NCI-H2196 (cell line): ENCODE results near the gene DOCK4.

Experiments used
- DNase-seq: peaks from one replicate; lab custom pipeline; 2025; ENCODE audit not compliant: unreplicated experiment; lab: John Stamatoyannopoulos, UW

Gene DOCK4

DNA sequence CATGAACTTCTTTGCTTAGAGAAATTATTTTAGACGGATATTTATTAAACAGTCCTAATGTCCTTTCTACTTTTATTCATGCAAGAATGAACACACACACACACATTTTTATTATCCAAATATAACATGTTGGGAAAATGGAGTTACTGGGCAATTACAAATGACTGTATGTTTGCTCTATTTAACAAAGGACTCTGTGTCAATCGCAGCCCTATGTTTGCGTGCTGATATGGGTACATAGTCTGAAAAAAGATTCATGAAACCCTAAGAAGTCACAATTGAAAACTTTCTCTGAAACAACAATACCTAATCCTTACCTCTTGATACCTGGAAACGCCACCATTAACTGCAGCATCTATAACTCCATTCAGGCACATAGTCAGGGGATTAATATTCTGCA, 459.2 kb downstream of the DOCK4 start:
- DNase-seq = no peak

DNA sequence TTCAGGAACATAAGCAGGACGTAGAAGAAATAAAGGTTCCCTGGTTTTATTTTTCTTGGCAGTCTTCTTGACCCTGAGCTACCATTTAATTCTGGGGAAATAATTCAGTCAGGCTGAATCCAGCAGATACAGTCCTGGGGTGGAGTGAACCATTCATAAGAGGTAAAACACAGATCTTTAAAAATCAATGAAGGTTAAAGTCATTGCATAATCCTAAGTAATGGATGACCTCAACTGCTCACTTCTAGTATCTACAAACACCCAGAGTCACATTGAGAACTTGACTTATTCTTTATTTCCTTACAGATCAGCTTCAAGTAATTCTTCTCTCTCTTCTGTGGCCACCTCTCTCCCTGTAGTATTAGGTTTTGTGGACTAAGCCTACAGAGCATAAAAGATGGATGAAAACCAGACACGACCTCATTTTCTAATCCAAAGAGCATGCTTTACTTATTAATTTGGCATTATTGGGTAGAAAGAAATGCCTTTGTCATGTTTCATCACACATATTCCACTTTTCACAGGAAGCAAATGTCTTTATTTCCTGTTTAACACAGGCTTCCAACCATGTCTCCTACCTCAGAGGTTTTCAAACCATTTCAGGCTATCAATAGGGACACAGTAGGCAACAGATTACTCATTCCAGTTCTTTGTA, 461.6 kb downstream of the DOCK4 start:
- DNase-seq = no peak

DNA sequence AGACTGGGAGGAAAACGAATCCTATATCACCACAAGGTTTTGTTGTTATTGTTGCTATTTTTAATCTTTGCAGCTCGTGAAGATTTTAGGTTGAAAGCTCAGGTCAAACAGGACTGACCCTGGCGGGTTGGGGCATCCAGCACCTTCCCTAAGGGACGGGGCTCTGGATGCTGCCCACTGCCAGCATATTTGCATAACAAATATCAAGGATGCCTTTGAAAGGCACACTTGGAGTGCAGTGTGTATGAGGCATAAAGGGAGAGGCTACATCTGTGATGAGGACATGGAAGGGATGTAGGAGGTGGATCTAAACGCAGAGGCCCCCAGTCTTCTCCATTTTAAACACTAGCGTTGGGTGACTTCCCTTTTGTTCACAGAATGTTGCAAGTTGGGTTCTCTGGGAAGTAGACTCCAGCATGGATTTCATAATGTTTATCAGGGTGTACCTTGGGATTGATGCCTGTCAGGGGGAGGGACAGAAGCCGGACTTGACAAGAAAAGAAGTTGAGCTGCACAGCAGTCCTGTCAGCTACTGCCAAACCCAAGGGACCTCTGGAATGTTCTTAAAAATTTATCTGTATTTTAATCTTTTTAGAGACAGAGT, 462.9 kb downstream of the DOCK4 start:
- DNase-seq = no peak

DNA sequence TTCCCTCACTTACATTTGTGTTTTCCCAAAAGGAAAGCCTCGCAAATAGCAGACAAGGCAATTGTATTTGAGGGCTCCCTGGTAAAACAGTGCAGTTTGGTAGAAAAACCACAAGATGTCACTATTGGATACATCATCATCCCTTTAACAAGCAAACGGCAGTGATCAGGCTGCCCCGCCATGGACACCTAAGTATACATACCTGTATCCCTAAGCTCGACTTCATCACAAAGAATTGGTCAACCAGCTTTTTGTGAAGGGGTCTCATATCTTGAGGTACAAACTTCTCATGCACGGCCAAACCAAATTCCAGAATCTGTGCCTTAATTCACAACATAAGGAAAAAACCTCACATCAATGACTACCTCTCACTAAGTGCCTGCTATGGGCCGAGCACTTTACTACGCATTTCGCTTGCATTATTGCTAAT, 464.4 kb downstream of the DOCK4 start:
- DNase-seq = peak; percentile 60

GRCh38 chr7:111740942-111741341, 465.3 kb downstream of the DOCK4 start:
- no peak for DNase-seq

DNA sequence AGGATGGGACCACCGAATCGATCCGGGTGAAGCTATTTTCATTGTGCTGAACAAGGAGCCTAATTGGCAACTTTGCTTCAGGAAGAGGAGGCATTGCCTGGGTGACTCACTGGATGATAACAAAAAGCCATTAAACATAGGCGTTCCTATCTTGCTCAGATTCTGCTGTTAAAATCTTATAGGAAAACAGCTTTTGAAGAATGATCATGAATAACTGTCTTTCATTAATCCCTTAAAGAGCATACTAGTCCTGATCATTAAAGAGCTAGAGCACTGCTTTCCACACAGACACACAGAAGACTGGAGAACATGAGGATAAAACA, 469.7 kb downstream of the DOCK4 start:
- no peak for DNase-seq

- DNase-seq = peak; percentile 66
Measured at GRCh38 chr7:111735661-111736551, 470.3 kb downstream of the DOCK4 start.

GRCh38 chr7:111734954-111735660, 471.1 kb downstream of the DOCK4 start:
- DNase-seq = no peak

GRCh38 chr7:111732923-111733322, 473.3 kb downstream of the DOCK4 start:
- DNase-seq = no peak

- DNase-seq = no peak
Measured at GRCh38 chr7:111730476-111731300, 475.5 kb downstream of the DOCK4 start.

DNA sequence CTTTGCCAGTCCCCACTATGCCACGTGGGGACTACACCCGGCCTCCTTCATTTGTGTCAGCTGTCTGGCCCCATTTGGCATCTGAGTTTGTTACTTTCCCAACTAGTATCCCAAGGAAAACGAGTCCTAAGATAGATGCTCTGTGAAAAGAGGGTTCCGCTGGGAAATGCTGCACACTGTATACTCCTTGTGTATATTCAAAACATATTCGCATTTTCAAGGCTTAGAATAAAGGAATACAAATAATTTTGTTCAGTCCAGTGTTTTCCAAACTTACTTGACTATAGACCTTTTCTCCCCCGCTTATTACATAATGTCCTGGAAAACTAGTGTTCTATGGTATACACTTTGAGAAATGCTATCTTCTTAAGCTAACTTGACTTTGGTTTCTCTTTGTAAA, 476.1 kb downstream of the DOCK4 start:
- DNase-seq = no peak

DNA sequence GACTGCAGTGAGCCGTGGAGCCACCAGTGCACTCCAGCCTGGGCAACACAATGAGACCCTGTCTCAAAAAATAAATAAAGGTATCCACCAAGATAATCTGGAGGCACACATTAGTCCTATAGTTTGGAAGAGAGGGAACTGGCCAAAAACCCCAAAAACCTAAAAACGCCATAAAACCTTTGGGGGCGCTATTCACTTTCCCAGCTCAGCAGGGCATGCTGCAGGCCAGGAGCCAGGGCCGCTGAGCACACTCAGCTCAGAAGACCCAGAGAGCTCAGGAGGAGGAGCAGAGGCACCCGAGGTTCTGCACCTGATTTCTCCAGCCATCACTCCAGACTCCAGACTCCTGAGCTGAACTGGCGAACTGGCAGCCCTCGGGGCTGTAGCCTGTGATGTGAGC, 476.7 kb downstream of the DOCK4 start:
- no peak for DNase-seq

DNA sequence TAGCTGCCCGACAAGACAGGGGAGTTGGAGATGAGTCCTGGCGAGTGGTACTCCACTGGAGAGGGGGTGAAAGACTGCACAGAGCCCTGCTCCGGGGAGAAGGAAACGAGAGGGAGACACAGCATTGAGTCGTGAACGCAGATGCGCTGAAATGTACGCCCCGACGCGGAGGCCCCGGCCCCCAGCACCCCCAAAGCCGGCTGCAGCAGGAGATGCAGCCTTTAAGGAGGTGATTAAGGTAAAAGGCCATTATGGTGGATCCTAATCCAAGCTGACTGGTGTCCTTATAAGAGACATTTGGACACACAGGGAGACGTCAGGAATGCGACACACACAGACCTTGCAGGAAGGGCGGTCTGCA, 477.6 kb downstream of the DOCK4 start:
- no peak for DNase-seq

- DNase-seq = no peak
Measured at GRCh38 chr7:111727905-111728634, 478.1 kb downstream of the DOCK4 start.

DNA sequence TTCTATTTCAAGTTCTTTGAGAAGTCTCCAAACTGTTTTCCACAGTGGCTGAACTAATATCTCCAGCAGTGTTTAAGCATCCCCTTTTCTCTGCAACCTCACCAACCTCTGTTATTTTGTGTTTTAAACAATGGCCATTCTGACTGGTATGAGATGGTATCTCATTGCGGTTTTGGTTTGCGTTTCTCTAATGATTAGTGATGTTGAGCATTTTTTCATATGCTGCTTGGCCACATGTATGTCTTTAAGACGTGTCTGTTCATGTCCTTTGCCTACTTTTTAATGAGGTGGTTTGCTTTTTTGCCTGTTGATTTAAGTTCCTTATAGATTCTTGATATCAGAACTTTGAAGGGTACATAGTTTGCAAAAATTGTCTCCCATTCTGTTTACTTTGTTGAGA, 487.3 kb downstream of the DOCK4 start:
- no peak for DNase-seq

DNA sequence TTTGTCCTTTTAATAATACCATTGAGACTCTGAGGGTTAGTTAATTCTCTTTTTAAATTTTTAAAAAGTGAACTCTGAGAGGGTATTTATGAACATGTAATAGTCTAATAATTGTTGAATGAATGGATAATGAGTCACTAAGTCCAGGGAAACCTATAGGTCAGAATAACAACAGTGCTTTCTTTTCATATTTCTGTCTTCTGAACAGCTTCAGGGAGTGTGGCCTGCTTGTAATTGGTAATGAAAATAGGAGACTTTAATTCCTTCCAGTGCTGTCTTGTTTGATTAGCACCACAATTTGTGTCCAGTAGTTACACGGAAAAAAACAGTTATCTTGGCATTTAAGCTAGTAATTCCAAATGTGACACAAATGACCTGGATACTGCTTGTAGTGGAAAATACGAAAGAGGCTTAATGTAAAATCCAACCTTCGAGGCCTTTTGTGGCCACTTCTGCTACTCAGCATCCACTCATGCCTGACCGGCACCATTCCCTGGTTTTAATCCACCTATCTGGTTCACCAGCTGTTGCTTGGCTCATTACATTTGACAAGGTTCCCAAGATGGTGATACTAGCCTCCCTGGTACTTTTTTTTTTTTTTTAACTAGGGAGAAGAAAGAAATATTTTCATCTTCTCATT, 494.7 kb downstream of the DOCK4 start:
- DNase-seq = no peak

- DNase-seq = no peak
Measured at GRCh38 chr7:111710839-111711380, 495.3 kb downstream of the DOCK4 start.

DNA sequence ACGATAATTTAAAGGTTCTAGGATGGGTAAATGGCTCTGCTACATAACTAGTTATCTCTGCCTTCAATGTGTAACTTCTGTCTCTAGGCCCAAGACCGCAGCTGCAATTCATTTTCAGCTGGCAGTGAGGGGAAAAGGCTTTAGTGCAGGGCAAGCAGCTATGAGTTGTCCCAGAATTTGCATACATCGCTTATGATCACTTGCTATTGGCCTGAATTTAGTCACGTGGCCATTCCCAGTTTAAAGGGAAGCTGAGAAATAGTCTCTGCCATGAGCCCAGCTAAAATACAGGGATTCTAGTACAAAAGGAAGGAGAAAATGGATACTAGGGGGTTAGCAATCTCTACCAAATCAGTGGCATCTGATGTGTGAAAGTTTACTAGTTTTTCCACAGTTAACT, 498.1 kb downstream of the DOCK4 start:
- DNase-seq = no peak

DNA sequence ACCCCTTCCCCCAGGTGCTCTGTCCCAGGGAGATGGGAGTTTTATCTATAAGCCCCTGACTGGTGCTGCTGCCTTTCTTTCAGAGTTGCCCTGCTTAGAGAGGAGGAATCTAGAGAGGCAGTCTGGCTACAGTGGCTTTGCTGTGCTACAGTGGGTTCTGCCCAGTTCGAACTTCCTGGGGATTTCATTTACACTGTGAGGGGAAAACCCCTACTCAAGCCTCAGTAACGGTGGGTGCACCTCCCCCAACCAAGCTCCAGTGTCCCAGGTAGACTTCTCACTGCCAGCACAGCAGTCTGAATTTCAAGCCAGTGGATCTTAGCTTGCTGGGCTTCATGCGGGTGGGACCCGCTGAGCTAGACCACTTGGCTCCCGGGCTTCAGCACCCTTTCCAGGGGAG, 500.4 kb downstream of the DOCK4 start:
- DNase-seq = no peak
